HG03460 (cell line): ENCODE results near the gene NPC1L1.
"Not testable (repeated sequence)": the region's sequence is repeated elsewhere in the genome, so short reads cannot be mapped to it uniquely, and the experiment has no call there.

ENCODE experiments used
- ATAC-seq: cut with Tn5 transposase; IDR thresholded peaks from one replicate; pipeline ENCODE4 v1.9.1; 2021; ENCODE audit not compliant: unreplicated experiment

NPC1L1 gene

GRCh38 chr7:44511236-44511635 lies 29.9 kb downstream of the NPC1L1 start:
- no peak for ATAC-seq

- no peak for ATAC-seq
These were observed 32.7 kb downstream of the NPC1L1 start for GRCh38 chr7:44508328-44509030.

GRCh38 chr7:44506592-44507288 lies 34.4 kb downstream of the NPC1L1 start:
- not testable (repeated sequence) for ATAC-seq

GRCh38 chr7:44505595-44505994 lies 35.5 kb downstream of the NPC1L1 start:
- no peak for ATAC-seq

GRCh38 chr7:44498230-44498954 lies 42.7 kb downstream of the NPC1L1 start:
- no peak for ATAC-seq

GRCh38 chr7:44497155-44498027 lies 43.7 kb downstream of the NPC1L1 start:
- no peak for ATAC-seq

- no peak for ATAC-seq
These were observed 44.7 kb downstream of the NPC1L1 start for GRCh38 chr7:44496385-44496784.

GRCh38 chr7:44494960-44495359 lies 46.2 kb downstream of the NPC1L1 start:
- ATAC-seq = no peak

GRCh38 chr7:44491229-44491628 lies 49.9 kb downstream of the NPC1L1 start:
- ATAC-seq = no peak

- ATAC-seq = peak; percentile 94
These were observed 50.6 kb downstream of the NPC1L1 start, which contains the start of gene NUDCD3 for GRCh38 chr7:44490351-44491200. TSS of gene NUDCD3 (minus strand) at chr7:44490658. CDS start at chr7:44490600, 58 bp downstream.

GRCh38 chr7:44489955-44490350 lies 51.2 kb downstream of the NPC1L1 start:
- peak; percentile 30 for ATAC-seq

- ATAC-seq = no peak
These were observed 52.2 kb downstream of the NPC1L1 start for GRCh38 chr7:44488955-44489354.

- ATAC-seq = no peak
These were observed 54.4 kb downstream of the NPC1L1 start for GRCh38 chr7:44486693-44487092.

GRCh38 chr7:44486001-44486400 lies 55.1 kb downstream of the NPC1L1 start:
- no peak for ATAC-seq

- ATAC-seq = no peak
These were observed 56.4 kb downstream of the NPC1L1 start for GRCh38 chr7:44484482-44485313.

GRCh38 chr7:44482502-44483485 lies 58.3 kb downstream of the NPC1L1 start:
- no peak for ATAC-seq

GRCh38 chr7:44477938-44478337 lies 63.2 kb downstream of the NPC1L1 start:
- ATAC-seq = no peak
